ENCODE measurements around the gene PTPRD.

Gene PTPRD

GRCh38 chr9:8745347-8745746 is 1867.5 kb downstream of the PTPRD start:
- Histone ChIP-seq H3K9me2 (replicated peaks; ENCODE audit: low read depth, low read length) (no peaks in the 10 kb centered on the region), H3K27me3 (ENCODE audit: insufficient read depth, low read length, poor library complexity, severe bottlenecking) (no peaks in the 10 kb centered on the region), H3K79me2 (ENCODE audit: insufficient read depth, low read length) (peaks cover 90% of the 10 kb centered on the region), H4K20me1 (ENCODE audit: insufficient read depth, low read length, poor library complexity, severe bottlenecking) (peaks cover 22% of the 10 kb centered on the region), H3K4me3 (ENCODE audit: low read length, poor library complexity, severe bottlenecking) (peak overlapping the region; percentile 42), H3K4me2 (ENCODE audit: low read depth, low read length, poor library complexity, severe bottlenecking) (peak overlapping the region; percentile 57), H3K9me3 (ENCODE audit: insufficient read depth, low read depth, low read length) (no peaks in the 10 kb centered on the region), H3K4me1 (ENCODE audit: insufficient read depth, low read length, poor library complexity, severe bottlenecking) (peaks cover 40% of the 10 kb centered on the region), H3K9ac (ENCODE audit: low read depth, low read length, poor library complexity, severe bottlenecking) (no peak overlapping the region), H3K36me3 (ENCODE audit: insufficient read depth, low read length) (peaks cover under 1% of the 10 kb centered on the region; the same call in 1 of the 2 replicates), H2AFZ (ENCODE audit: low read length) (no peak overlapping the region), H3F3A (ENCODE audit: low read depth) (no peaks in the 10 kb centered on the region)
- TF ChIP-seq CTCF (conservative IDR thresholded peaks at IDR 0.05; ENCODE audit: low read length): no peak
- TF ChIP-seq EZH2phosphoT487 (IDR thresholded peaks at IDR 0.05; ENCODE audit: borderline replicate concordance): no peak

- H3K9me3 ChIP-seq (ENCODE audit: insufficient read depth, low read depth, low read length): no peaks in the 10 kb centered on the region
- H3K79me2 ChIP-seq (ENCODE audit: insufficient read depth, low read length): peaks cover 97% of the 10 kb centered on the region
- H3K36me3 ChIP-seq (ENCODE audit: insufficient read depth, low read length): peaks cover 7% of the 10 kb centered on the region; the same call in 1 of the 2 replicates
- TF ChIP-seq EZH2phosphoT487 (IDR thresholded peaks at IDR 0.05; ENCODE audit: borderline replicate concordance) (no peak), CTCF (conservative IDR thresholded peaks at IDR 0.05; ENCODE audit: low read length) (no peak)
- peaks cover 18% of the 10 kb centered on the region for H3K4me1 ChIP-seq (ENCODE audit: insufficient read depth, low read length, poor library complexity, severe bottlenecking)
- no peak overlapping the region for H2AFZ ChIP-seq (ENCODE audit: low read length)
- H3K27me3 ChIP-seq (ENCODE audit: insufficient read depth, low read length, poor library complexity, severe bottlenecking): no peaks in the 10 kb centered on the region
- H3F3A ChIP-seq (ENCODE audit: low read depth): no peaks in the 10 kb centered on the region
- H3K9me2 ChIP-seq (replicated peaks; ENCODE audit: low read depth, low read length): no peaks in the 10 kb centered on the region
- no peak overlapping the region for H3K4me3 ChIP-seq (ENCODE audit: low read length, poor library complexity, severe bottlenecking)
- no peak overlapping the region for H3K4me2 ChIP-seq (ENCODE audit: low read depth, low read length, poor library complexity, severe bottlenecking)
- peaks cover 10% of the 10 kb centered on the region for H4K20me1 ChIP-seq (ENCODE audit: insufficient read depth, low read length, poor library complexity, severe bottlenecking)
- no peak overlapping the region for H3K9ac ChIP-seq (ENCODE audit: low read depth, low read length, poor library complexity, severe bottlenecking)
Observed at GRCh38 chr9:8738945-8739344, 1873.9 kb downstream of the PTPRD start.

GRCh38 chr9:8736805-8737204 is 1876.0 kb downstream of the PTPRD start:
- H4K20me1 ChIP-seq (ENCODE audit: insufficient read depth, low read length, poor library complexity, severe bottlenecking): peaks cover 14% of the 10 kb centered on the region
- H3K9me2 ChIP-seq (replicated peaks; ENCODE audit: low read depth, low read length): no peaks in the 10 kb centered on the region
- no peaks in the 10 kb centered on the region for H3F3A ChIP-seq (ENCODE audit: low read depth)
- peaks cover 98% of the 10 kb centered on the region for H3K79me2 ChIP-seq (ENCODE audit: insufficient read depth, low read length)
- H3K27me3 ChIP-seq (ENCODE audit: insufficient read depth, low read length, poor library complexity, severe bottlenecking): no peaks in the 10 kb centered on the region
- peaks cover 26% of the 10 kb centered on the region; the same call in 1 of the 2 replicates for H3K36me3 ChIP-seq (ENCODE audit: insufficient read depth, low read length)
- H3K4me2 ChIP-seq (ENCODE audit: low read depth, low read length, poor library complexity, severe bottlenecking): no peak overlapping the region
- no peak overlapping the region for H2AFZ ChIP-seq (ENCODE audit: low read length)
- no peak overlapping the region for H3K4me3 ChIP-seq (ENCODE audit: low read length, poor library complexity, severe bottlenecking)
- TF ChIP-seq CTCF (conservative IDR thresholded peaks at IDR 0.05; ENCODE audit: low read length): no peak
- no peak for TF ChIP-seq EZH2phosphoT487 (IDR thresholded peaks at IDR 0.05; ENCODE audit: borderline replicate concordance)
- H3K9me3 ChIP-seq (ENCODE audit: insufficient read depth, low read depth, low read length): no peaks in the 10 kb centered on the region
- H3K9ac ChIP-seq (ENCODE audit: low read depth, low read length, poor library complexity, severe bottlenecking): no peak overlapping the region
- peaks cover 33% of the 10 kb centered on the region for H3K4me1 ChIP-seq (ENCODE audit: insufficient read depth, low read length, poor library complexity, severe bottlenecking)

Data from Loucy (cell line).